ENCODE data around the gene ETDC.

ETDC gene

DNA sequence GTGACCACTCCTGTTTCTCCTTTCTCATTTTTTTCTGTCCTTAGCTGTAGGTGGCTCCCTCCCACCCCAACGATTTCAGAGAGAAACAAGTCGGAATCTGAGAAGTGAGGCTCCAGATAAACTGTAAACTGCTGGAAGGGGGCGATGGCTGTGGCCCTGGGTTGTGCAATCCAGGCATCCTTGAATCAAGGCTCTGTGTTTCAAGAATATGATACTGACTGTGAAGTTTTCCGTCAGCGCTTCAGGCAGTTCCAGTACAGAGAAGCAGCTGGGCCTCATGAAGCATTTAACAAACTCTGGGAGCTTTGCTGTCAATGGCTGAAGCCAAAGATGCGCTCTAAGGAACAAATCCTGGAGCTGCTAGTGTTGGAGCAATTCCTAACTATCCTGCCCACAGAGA, 37.7 kb downstream of the ETDC start:
- peaks cover 0 to 6% of the 10 kb centered on the region in 2 donors for H3K27me3 ChIP-seq (ENCODE audit: control insufficient read depth in 1 of 2, insufficient read depth in 2 of 2, low read length in 2 of 2)
- no peak overlapping the region for H3K9ac ChIP-seq (ENCODE audit: low read length)
- H3K4me3 ChIP-seq (ENCODE audit: low read depth in 1 of 2, low read length in 2 of 2), result no peak overlapping the region
- H3K36me3 ChIP-seq (ENCODE audit: insufficient read depth, low read length), result peaks cover 17% of the 10 kb centered on the region
- no peaks in the 10 kb centered on the region for H3K9me3 ChIP-seq (ENCODE audit: low read length)
- H3K27ac ChIP-seq (ENCODE audit: low read depth, low read length), result no peak overlapping the region
- peaks cover 14% of the 10 kb centered on the region for H3K4me1 ChIP-seq (ENCODE audit: insufficient read depth, low read length)

DNA sequence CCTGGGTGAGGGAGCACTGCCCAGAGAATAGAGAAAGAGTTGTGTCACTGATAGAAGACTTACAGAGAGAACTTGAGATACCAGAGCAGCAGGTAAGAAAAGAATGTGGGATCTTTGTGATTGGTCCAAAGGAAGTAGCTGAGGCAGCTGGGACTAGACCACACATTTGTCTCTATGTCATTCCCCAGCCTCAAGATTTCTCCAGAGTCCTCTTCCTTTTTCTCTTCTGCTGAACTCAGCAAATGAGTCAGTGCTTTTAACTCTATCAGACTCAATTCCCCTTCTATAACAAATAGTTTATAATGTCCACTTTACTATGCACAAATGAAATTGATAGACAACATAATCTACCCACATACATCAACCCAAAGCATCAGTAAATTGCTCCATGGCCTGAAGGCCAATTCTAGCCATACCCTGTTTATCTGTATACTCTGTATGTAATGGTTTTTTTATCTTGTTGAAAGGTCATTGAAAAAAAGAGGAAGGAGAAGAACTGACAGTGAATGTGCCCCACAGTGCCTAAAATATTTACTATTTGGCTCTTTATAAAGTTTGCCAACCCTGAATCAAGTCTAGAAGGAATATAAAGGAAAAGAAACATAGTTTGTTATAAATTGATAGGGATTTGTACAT, 38.2 kb downstream of the ETDC start:
- H3K27ac ChIP-seq (ENCODE audit: low read depth, low read length), result no peak overlapping the region
- peaks cover 10% of the 10 kb centered on the region for H3K4me1 ChIP-seq (ENCODE audit: insufficient read depth, low read length)
- H3K27me3 ChIP-seq (ENCODE audit: control insufficient read depth in 1 of 2, insufficient read depth in 2 of 2, low read length in 2 of 2), result peaks cover 0 to 6% of the 10 kb centered on the region in 2 donors
- H3K4me3 ChIP-seq (ENCODE audit: low read depth in 1 of 2, low read length in 2 of 2), result no peak overlapping the region
- H3K36me3 ChIP-seq (ENCODE audit: insufficient read depth, low read length), result peaks cover 17% of the 10 kb centered on the region
- H3K9me3 ChIP-seq (ENCODE audit: low read length), result no peaks in the 10 kb centered on the region
- no peak overlapping the region for H3K9ac ChIP-seq (ENCODE audit: low read length)

DNA sequence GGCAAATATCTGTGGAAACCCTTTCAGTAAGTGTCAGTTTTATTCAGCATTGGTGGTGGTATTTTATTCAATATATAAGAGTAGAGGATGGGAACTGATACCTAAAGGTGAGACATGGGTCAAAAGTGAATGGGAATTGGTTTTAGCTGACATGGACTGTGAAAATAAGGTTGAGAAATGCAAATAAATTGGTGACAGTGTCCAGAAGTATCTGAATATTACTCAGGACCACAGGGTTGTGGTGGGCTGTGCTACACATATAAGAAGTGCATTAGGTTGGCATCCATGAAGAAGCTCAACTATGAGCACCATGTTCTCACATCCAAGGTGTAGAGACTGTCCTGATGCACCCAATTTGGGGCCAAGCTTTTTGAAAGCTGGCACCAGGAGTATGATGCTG, 45.0 kb downstream of the ETDC start:
- Histone ChIP-seq H3K27ac (ENCODE audit: low read depth, low read length) (no peak overlapping the region), H3K36me3 (ENCODE audit: insufficient read depth, low read length) (peaks cover 14% of the 10 kb centered on the region)

More for the DNA sequence above, 45.0 kb downstream of the ETDC start:
- H3K9ac ChIP-seq (ENCODE audit: low read length), result no peak overlapping the region
- H3K9me3 ChIP-seq (ENCODE audit: low read length), result no peaks in the 10 kb centered on the region
- H3K4me3 ChIP-seq (ENCODE audit: low read depth in 1 of 2, low read length in 2 of 2), result no peak overlapping the region
- H3K27me3 ChIP-seq (ENCODE audit: control insufficient read depth in 1 of 2, insufficient read depth in 2 of 2, low read length in 2 of 2), result no peaks in the 10 kb centered on the region
- no peaks in the 10 kb centered on the region for H3K4me1 ChIP-seq (ENCODE audit: insufficient read depth, low read length)
